ENCODE results near the gene CFAP92. TPM values are rescaled to one million over a fixed set of nuclear protein-coding genes. Genes with fewer than 3 reads are reported as not detected.
A peak's percentile ranks its signal among the peaks of the same experiment; 100 is the strongest.

The CFAP92 gene
- total and polyA plus RNA-seq, 3 donors from 2014 or later = 16.0 to 62.0 (median 26.7) TPM

- intact Hi-C loops (cut with DNase I; ENCODE audit: low total_unique reads) = no loop called here
- Histone ChIP-seq H3K4me1 (peaks cover 25% of the 10 kb centered on the region), H3K4me3 (peak within 1 kb of the TSS; percentile 85 to 89), H3K9me3 (no peaks in the 10 kb centered on the region), H3K27ac (peak within 1 kb of the TSS; percentile 90 to 96), H3K36me3 (ENCODE audit: low read depth, missing control alignments) (no peaks in the 10 kb centered on the region), H3K27me3 (no peaks in the 10 kb centered on the region)
- peak; percentile 78 for TF ChIP-seq POLR2A (IDR thresholded peaks at IDR 0.05)
- peak in 2 of 3 experiments; percentile 31 to 44 for TF ChIP-seq CTCF (IDR thresholded peaks at IDR 0.05)
- peak; percentile 97 for DNase-seq
- WGBS, 2 donors = 0% methylated on average over 30 to 34 of the region's 65 CpGs
Observed at GRCh38 chr3:128879125-128879969, 114.5 kb downstream of the CFAP92 start, which contains the start of gene ACAD9. Gene ACAD9, plus strand, starts transcription at chr3:128879620. Its CDS starts 72 bp downstream, at chr3:128879692.

GRCh38 chr3:128878556-128879124 is 115.2 kb downstream of the CFAP92 start:
- DNase-seq = peak; percentile 38
- intact Hi-C loops (cut with DNase I; ENCODE audit: low total_unique reads) = no loop called here
- H3K4me3 ChIP-seq = peak overlapping the region; percentile 85 to 89
- WGBS, 2 donors = 0% methylated on average over 14 of the region's 14 CpGs
- TF ChIP-seq CTCF (IDR thresholded peaks at IDR 0.05) (no peak), POLR2A (IDR thresholded peaks at IDR 0.05) (no peak)
- peak overlapping the region; percentile 90 to 96 for H3K27ac ChIP-seq
- H3K9me3 ChIP-seq = no peaks in the 10 kb centered on the region
- no peaks in the 10 kb centered on the region for H3K36me3 ChIP-seq (ENCODE audit: low read depth, missing control alignments)
- no peaks in the 10 kb centered on the region for H3K27me3 ChIP-seq
- H3K4me1 ChIP-seq = peaks cover 25% of the 10 kb centered on the region

- Histone ChIP-seq H3K27ac (peak overlapping the region; percentile 90 to 96), H3K4me1 (peaks cover 25% of the 10 kb centered on the region), H3K27me3 (no peaks in the 10 kb centered on the region), H3K4me3 (peak overlapping the region in 1 of 2 donors; percentile 85), H3K9me3 (no peaks in the 10 kb centered on the region), H3K36me3 (ENCODE audit: low read depth, missing control alignments) (no peaks in the 10 kb centered on the region)
- TF ChIP-seq CTCF (IDR thresholded peaks at IDR 0.05) = no peak
- no peak for TF ChIP-seq POLR2A (IDR thresholded peaks at IDR 0.05)
- 44 to 51% methylated on average over 7 of the region's 7 CpGs for WGBS, 2 donors
- intact Hi-C loops (cut with DNase I; ENCODE audit: low total_unique reads) = no loop called here
- DNase-seq = no peak
Observed at GRCh38 chr3:128878011-128878457, 115.8 kb downstream of the CFAP92 start.

- whole genome bisulfite sequencing, 2 donors = 62 to 66% methylated on average over 12 of the region's 12 CpGs
- peak; percentile 63 for DNase-seq
- intact Hi-C loops (cut with DNase I; ENCODE audit: low total_unique reads) = no loop called here
Observed at GRCh38 chr3:128875556-128876120, 118.2 kb downstream of the CFAP92 start.

More at GRCh38 chr3:128875556-128876120, 118.2 kb downstream of the CFAP92 start:
- H3K4me1 ChIP-seq = peaks cover 18% of the 10 kb centered on the region
- TF ChIP-seq POLR2A (IDR thresholded peaks at IDR 0.05) (no peak), CTCF (IDR thresholded peaks at IDR 0.05) (peak in 1 of 3 experiments; percentile 1)
- H3K4me3 ChIP-seq = no peak overlapping the region
- no peaks in the 10 kb centered on the region for H3K27me3 ChIP-seq
- no peaks in the 10 kb centered on the region for H3K9me3 ChIP-seq
- H3K27ac ChIP-seq = no peak overlapping the region
- H3K36me3 ChIP-seq (ENCODE audit: low read depth, missing control alignments) = no peaks in the 10 kb centered on the region

Measured in testis (tissue), 3 donors.